GM12874 (cell line): Measurements from ENCODE around the gene ITFG1.

Experiments
- TF ChIP-seq, protein P1 (sequence below): IDR thresholded peaks from 2 replicates; pipeline ENCODE4 v1.5.1; 2011; ENCODE audit warnings: low read depth, mild to moderate bottlenecking, control low read depth, low read length, moderate library complexity; ENCODE audit not compliant: insufficient read depth

ITFG1 gene

DNA sequence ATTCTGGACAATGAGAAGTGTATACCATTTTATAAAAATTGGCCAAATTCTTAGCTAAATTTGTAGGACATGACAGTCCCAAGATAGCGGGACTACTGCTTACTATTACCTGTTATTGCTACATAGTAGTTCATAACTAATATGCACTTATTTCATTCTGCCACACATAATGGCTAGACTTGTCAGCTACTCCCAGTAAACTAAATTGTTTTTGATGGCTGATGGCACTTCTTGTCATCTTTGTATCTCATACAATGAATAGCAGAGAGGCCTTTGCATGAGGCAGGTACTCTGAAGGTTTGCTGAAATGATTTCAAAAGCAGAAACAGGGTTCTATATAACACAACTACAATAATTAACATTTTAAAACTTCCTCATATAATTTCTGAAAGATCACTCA, 44.0 kb downstream of the ITFG1 start:
- TF ChIP-seq, protein P1, sequence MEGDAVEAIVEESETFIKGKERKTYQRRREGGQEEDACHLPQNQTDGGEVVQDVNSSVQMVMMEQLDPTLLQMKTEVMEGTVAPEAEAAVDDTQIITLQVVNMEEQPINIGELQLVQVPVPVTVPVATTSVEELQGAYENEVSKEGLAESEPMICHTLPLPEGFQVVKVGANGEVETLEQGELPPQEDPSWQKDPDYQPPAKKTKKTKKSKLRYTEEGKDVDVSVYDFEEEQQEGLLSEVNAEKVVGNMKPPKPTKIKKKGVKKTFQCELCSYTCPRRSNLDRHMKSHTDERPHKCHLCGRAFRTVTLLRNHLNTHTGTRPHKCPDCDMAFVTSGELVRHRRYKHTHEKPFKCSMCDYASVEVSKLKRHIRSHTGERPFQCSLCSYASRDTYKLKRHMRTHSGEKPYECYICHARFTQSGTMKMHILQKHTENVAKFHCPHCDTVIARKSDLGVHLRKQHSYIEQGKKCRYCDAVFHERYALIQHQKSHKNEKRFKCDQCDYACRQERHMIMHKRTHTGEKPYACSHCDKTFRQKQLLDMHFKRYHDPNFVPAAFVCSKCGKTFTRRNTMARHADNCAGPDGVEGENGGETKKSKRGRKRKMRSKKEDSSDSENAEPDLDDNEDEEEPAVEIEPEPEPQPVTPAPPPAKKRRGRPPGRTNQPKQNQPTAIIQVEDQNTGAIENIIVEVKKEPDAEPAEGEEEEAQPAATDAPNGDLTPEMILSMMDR: no peak

- TF ChIP-seq, protein P1: no peak
Observed at GRCh38 chr16:47413041-47413440, 47.8 kb downstream of the ITFG1 start.

DNA sequence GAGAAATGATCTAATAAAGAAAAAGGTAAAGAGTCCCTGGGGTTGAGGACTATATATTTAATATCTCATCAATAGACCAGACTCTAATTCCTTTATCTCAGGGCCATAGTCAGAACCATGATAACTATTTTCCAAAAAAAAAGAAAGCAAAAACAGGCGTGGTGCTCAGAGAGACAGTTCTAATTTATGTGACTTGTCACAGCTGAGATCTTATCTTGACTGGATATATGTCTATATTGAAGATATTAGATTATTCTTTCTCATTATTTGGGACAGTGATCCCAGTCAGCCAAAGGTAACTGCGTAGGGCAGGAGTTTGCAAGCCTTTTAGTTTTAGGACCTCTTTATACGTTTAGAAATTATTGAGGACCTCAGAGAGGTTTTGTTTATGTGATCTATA, 52.4 kb downstream of the ITFG1 start:
- TF ChIP-seq, protein P1: no peak

DNA sequence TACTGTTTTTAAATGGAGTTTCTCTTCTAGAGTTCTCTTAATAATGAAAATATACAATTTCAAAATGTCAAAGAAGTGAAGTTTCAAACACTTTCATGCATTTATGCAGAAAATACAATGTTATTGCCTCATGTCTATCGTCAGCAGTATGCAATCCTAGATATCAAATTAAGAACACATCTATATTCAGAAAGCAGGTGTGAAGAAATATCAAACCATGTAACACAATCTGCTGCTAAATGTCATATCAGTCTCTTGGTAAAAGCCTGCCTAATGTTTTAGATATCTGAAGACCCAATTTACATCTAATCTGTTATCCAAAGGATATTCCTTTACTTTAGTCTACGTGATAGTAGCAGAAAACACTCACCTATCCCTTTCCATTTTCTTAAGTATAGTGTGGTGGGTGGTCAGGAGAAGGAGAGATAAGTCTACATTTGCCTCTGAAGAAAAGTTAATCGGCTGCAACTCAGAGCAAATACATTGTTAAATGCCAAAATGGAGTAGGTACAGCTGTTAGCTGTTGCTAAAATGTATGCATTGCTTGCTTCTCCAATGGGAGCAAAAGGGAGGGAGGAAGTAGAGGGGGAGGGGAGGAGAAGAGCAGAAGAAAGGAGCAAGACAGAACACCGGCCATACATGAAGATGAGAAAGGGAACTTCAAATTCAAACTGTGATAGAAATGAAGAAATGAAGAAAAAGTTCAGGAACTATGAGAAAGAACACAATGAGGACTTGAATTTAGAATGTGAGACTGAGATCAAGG, 64.9 kb downstream of the ITFG1 start:
- TF ChIP-seq, protein P1: no peak

- TF ChIP-seq, protein P1: no peak
Observed at GRCh38 chr16:47392081-47392480, 68.8 kb downstream of the ITFG1 start.

DNA sequence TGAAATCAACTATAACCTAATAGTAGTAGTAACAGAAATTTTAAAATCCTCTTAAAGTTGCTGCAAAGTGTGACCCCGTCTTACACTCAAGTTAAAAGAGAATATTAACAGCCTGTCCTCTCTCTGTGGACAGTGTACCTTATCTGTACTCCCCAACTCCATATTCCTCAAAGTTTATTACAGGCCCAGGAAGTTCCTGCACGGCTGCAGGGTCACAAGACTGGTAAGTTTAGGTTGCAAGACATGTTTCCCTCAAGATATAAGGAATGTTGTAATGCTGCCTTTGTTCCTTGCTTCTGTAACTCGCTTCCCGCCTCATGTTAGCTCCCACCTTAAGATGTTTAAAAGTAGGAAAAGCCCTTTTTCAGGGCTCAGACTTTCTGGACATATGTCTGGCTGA, 72.2 kb downstream of the ITFG1 start:
- TF ChIP-seq, protein P1: no peak

- TF ChIP-seq, protein P1: no peak
Observed at GRCh38 chr16:47387026-47387734, 73.7 kb downstream of the ITFG1 start.
